Lower leg skin (tissue), 3 donors: Measurements from ENCODE around the gene BOD1.

Source experiments
- POLR2A ChIP-seq, 2 donors: fragments of 450-650 bp; IDR thresholded peaks; one replicate each; pipeline ENCODE4 v1.6.1; 2016 to 2017; ENCODE audit warnings: antibody characterized with exemption in 2 of 2, mild to moderate bottlenecking in 1 of 2, moderate library complexity in 1 of 2
- TF ChIP-seq, protein P1 (sequence below), 3 donors: fragments of 450-650 bp; IDR thresholded peaks; one replicate each; pipeline ENCODE4 v1.5.1; 2016; ENCODE audit warnings: antibody characterized with exemption in 3 of 3, mild to moderate bottlenecking in 3 of 3, moderate library complexity in 2 of 3

GRCh38 chr5:173620784-173621183 lies 4.3 kb upstream of the BOD1 start:
- no peak for TF ChIP-seq POLR2A (IDR thresholded peaks at IDR 0.05)
- TF ChIP-seq, protein P1, sequence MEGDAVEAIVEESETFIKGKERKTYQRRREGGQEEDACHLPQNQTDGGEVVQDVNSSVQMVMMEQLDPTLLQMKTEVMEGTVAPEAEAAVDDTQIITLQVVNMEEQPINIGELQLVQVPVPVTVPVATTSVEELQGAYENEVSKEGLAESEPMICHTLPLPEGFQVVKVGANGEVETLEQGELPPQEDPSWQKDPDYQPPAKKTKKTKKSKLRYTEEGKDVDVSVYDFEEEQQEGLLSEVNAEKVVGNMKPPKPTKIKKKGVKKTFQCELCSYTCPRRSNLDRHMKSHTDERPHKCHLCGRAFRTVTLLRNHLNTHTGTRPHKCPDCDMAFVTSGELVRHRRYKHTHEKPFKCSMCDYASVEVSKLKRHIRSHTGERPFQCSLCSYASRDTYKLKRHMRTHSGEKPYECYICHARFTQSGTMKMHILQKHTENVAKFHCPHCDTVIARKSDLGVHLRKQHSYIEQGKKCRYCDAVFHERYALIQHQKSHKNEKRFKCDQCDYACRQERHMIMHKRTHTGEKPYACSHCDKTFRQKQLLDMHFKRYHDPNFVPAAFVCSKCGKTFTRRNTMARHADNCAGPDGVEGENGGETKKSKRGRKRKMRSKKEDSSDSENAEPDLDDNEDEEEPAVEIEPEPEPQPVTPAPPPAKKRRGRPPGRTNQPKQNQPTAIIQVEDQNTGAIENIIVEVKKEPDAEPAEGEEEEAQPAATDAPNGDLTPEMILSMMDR (IDR thresholded peaks at IDR 0.05) = no peak
